ENCODE measurements around the gene SLC8A3. TPM values are rescaled to one million over a fixed set of nuclear protein-coding genes. Genes with fewer than 3 reads are reported as not detected.

SLC8A3 gene
- total and polyA plus RNA-seq, 10 of the 15 experiments (the other 5 are each of a cell fraction or from before 2014, with no cell fraction given): 0.04 to 0.17 (median 0.13) TPM; not detected in 3

- SMC1A ChIA-PET (ENCODE audit: uncharacterized antibody, unreplicated experiment): interaction anchor here (1.1 to 1.9 kb wide), 2 partner anchors 12 to 74 kb away, joined by 3 to 5 read pairs; no protein-coding TSS in a partner anchor
- POLR2A ChIA-PET: no interaction called here
- in situ Hi-C loops (cut with MboI): no loop called here
- RAD21 ChIA-PET (ENCODE audit: unreplicated experiment): no interaction called here
- no TSS peak for BruUV-seq (replicated peaks)
- no peaks in the 10 kb centered on the region for H4K20me1 ChIP-seq (ENCODE audit: control insufficient read depth, insufficient read depth)
- no peaks in the 10 kb centered on the region for H3K36me3 ChIP-seq (ENCODE audit: control insufficient read depth in 2 of 2, insufficient read depth in 2 of 2, low read length in 1 of 2)
- CTCF ChIA-PET: interaction anchor here (0.5 to 1.2 kb wide), 2 partner anchors 44 to 1345 kb away, joined by 3 read pairs; no protein-coding TSS in a partner anchor
- H3K9ac ChIP-seq (ENCODE audit: control insufficient read depth, insufficient read depth, low read length): no peak overlapping the region
- DNase-seq (ENCODE audit: low read depth, low spot score) (no peak), FAIRE-seq (no peak), ATAC-seq (no peak)
- no peak overlapping the region for H3K4me3 ChIP-seq
- no peaks in the 10 kb centered on the region for H3K9me3 ChIP-seq (replicated peaks; ENCODE audit: control insufficient read depth, insufficient read depth, low read length)
- WGBS (ENCODE audit: insufficient coverage, insufficient replicate concordance, low lambda C conversion rate, missing lambda C conversion rate): 17% methylated on average over 3 of the region's 3 CpGs
- no peak for TF ChIP-seq SMC3 (IDR thresholded peaks at IDR 0.05; ENCODE audit: borderline replicate concordance, low read length)
- no peak for TF ChIP-seq TCF12 (IDR thresholded peaks at IDR 0.05; ENCODE audit: low read depth, low read length)
- no peak for TF ChIP-seq JUND (IDR thresholded peaks at IDR 0.05; ENCODE audit: low read depth, low read length)
- no peak for TF ChIP-seq TCF7 (IDR thresholded peaks at IDR 0.05; ENCODE audit: borderline replicate concordance)
- TF ChIP-seq BCLAF1 (IDR thresholded peaks at IDR 0.05): no peak
- no peak for TF ChIP-seq TCF3 (IDR thresholded peaks at IDR 0.05; ENCODE audit: borderline replicate concordance, insufficient read depth, low read depth, low read length)
- TF ChIP-seq NKRF (conservative IDR thresholded peaks at IDR 0.05): no peak
- no peak for TF ChIP-seq BMI1 (IDR thresholded peaks at IDR 0.05; ENCODE audit: borderline replicate concordance)
- TF ChIP-seq KAT2A (conservative IDR thresholded peaks at IDR 0.05; ENCODE audit: control insufficient read depth, low read depth, low read length): no peak
- H3K27ac ChIP-seq (ENCODE audit: control insufficient read depth, insufficient read depth): no peak overlapping the region
- no peaks in the 10 kb centered on the region; a peak in 1 of 4 replicates for H3K27me3 ChIP-seq (replicated peaks in 1 of 2; ENCODE audit: control insufficient read depth in 2 of 2, insufficient read depth in 2 of 2, low read length in 1 of 2)
- no peak overlapping the region for H3K4me2 ChIP-seq (ENCODE audit: control insufficient read depth, insufficient read depth)
- no peaks in the 10 kb centered on the region for H3K79me2 ChIP-seq (ENCODE audit: control insufficient read depth, insufficient read depth, low read length)
- no peaks in the 10 kb centered on the region for H3K4me1 ChIP-seq (ENCODE audit: control insufficient read depth, insufficient read depth, low read length)
- no peak overlapping the region for H2AFZ ChIP-seq (ENCODE audit: control insufficient read depth, low read depth, low read length)
- intact Hi-C loops (cut with micrococcal nuclease; ENCODE audit: unreplicated experiment): no loop called here
Measured at GRCh38 chr14:70213721-70214282, 25.1 kb upstream of the SLC8A3 start.
